ENCODE measurements around the gene NKX2-4. TPM values are rescaled to one million over a fixed set of nuclear protein-coding genes. Genes with fewer than 3 reads are reported as not detected.

NKX2-4 gene
- total and polyA plus RNA-seq, 4 donors, result not detected

DNA sequence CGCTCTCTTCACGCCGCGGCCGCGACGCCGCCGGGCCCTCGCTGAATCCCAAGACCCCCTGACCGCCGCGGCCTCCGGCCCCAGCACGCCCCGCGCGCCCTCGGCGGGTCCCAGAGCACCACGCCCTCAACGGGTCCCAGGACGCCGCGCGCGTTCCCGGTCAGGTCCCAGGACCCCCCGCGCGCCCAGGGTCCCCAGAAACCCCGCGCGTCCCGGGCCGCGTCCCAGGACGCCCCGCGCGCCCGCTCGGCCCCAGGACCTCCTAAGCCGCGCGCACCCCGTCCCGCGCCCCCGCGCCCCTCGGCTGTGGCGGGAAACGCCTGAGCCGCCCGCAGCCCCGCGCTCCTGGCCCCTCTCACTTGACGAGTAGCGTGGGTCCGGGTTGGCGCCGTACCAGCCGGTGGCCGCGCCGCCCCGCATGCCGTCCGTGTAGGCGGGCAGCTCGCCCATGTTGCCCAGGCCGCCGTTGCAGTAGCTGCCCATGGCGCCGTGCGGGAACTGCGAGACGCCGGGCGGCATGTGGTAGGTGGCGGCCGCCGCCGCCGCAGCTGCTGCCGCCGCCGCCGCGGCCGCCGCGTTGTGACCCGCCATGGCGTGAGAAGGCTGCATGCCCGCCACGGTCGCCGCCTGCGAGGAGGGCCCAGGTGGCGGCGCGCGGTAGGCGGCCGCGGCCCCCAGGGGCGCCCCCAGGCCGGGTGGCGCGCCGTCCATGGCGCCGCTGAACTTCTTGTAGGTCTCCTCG, 556 bp downstream of the NKX2-4 start:
- Histone ChIP-seq H3K36me3 (ENCODE audit: control insufficient read depth in 4 of 4, insufficient read depth in 4 of 4, low read length in 4 of 4) (no peaks in the 10 kb centered on the region), H3K27me3 (ENCODE audit: control insufficient read depth in 3 of 3, insufficient read depth in 3 of 3, low read length in 2 of 3) (peaks cover 13 to 83% (median 83%) of the 10 kb centered on the region in 3 donors), H3K9ac (ENCODE audit: insufficient read depth in 1 of 2, low read length in 2 of 2) (no peak overlapping the region), H3K4me1 (ENCODE audit: control insufficient read depth in 5 of 5, insufficient read depth in 5 of 5, low read length in 5 of 5) (peaks cover 0 to 19% (median 0%) of the 10 kb centered on the region in 5 donors), H3K27ac (ENCODE audit: low read depth in 1 of 2, low read length in 1 of 2) (no peak overlapping the region), H3K4me3 (no peak overlapping the region), H3K9me3 (ENCODE audit: control insufficient read depth in 4 of 4, insufficient read depth in 3 of 4, low read length in 3 of 4) (peaks cover 0 to 7% (median 0%) of the 10 kb centered on the region in 4 donors)
- no peak for DNase-seq
- ATAC-seq (ENCODE audit: insufficient read depth, low FRiP score), result no peak
- TF ChIP-seq, protein P1, sequence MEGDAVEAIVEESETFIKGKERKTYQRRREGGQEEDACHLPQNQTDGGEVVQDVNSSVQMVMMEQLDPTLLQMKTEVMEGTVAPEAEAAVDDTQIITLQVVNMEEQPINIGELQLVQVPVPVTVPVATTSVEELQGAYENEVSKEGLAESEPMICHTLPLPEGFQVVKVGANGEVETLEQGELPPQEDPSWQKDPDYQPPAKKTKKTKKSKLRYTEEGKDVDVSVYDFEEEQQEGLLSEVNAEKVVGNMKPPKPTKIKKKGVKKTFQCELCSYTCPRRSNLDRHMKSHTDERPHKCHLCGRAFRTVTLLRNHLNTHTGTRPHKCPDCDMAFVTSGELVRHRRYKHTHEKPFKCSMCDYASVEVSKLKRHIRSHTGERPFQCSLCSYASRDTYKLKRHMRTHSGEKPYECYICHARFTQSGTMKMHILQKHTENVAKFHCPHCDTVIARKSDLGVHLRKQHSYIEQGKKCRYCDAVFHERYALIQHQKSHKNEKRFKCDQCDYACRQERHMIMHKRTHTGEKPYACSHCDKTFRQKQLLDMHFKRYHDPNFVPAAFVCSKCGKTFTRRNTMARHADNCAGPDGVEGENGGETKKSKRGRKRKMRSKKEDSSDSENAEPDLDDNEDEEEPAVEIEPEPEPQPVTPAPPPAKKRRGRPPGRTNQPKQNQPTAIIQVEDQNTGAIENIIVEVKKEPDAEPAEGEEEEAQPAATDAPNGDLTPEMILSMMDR (IDR thresholded peaks at IDR 0.05; ENCODE audit: control extremely low read depth, extremely low read depth), result no peak
- 4 to 6% methylated on average over 74 to 116 of the region's 116 CpGs for WGBS, 2 donors

DNA sequence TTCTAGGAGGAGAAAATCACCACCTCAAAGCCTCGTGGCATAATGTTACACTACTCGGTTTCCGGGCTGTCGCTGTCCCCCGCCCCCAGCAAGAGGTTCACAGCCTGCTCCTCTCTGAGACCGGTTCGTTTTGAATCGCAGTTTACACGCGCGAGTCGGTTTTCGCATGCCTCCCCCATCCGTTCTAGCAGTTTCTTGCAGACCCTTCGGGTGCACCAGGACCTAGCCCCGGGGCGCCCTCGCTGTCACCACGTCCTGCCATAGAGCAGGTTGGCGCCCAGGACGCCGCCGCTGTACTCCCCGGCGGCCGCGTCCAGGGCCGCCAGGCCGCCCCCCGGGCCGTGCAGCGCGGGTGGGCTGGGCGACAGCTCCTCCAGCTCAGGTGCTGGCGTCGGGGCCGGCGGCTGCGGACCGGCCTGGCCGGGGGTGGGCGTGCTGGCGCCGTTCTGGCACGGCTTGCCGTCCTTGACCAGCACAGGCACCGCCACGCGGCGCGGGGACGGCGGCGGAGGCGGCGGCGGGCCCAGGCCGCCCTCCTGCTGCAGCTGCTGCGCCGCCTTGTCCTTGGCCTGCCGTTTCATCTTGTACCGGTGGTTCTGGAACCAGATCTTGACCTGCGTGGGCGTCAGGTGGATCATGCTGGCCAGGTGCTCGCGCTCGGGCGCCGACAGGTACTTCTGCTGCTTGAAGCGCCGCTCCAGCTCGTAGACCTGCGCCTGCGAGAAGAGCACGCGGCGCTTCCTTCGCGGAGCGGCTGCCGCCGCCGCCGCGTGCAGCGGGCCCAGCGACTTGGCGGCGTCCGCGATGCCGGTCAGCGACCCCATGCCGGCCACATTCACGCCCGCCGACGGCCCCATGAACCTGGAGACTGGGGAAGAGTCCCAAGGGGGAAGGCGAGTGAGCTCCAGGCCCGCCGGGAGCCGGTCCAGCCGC, 1.4 kb downstream of the NKX2-4 start:
- peaks cover 0 to 19% (median 0%) of the 10 kb centered on the region in 5 donors for H3K4me1 ChIP-seq (ENCODE audit: control insufficient read depth in 5 of 5, insufficient read depth in 5 of 5, low read length in 5 of 5)
- DNase-seq, result peak in 1 of 3 donors; percentile 32
- H3K9ac ChIP-seq (ENCODE audit: insufficient read depth in 1 of 2, low read length in 2 of 2), result no peak overlapping the region
- WGBS, 2 donors, result 4 to 7% methylated on average over 85 to 103 of the region's 103 CpGs
- peaks cover 13 to 80% (median 79%) of the 10 kb centered on the region in 3 donors for H3K27me3 ChIP-seq (ENCODE audit: control insufficient read depth in 3 of 3, insufficient read depth in 3 of 3, low read length in 2 of 3)
- peaks cover 0 to 7% (median 0%) of the 10 kb centered on the region in 4 donors for H3K9me3 ChIP-seq (ENCODE audit: control insufficient read depth in 4 of 4, insufficient read depth in 3 of 4, low read length in 3 of 4)
- no peak overlapping the region for H3K27ac ChIP-seq (ENCODE audit: low read depth in 1 of 2, low read length in 1 of 2)
- H3K4me3 ChIP-seq, result peak overlapping the region; percentile 16
- ATAC-seq (ENCODE audit: insufficient read depth, low FRiP score), result no peak
- TF ChIP-seq, protein P1 (IDR thresholded peaks at IDR 0.05; ENCODE audit: control extremely low read depth, extremely low read depth), result no peak
- no peaks in the 10 kb centered on the region for H3K36me3 ChIP-seq (ENCODE audit: control insufficient read depth in 4 of 4, insufficient read depth in 4 of 4, low read length in 4 of 4)

DNA sequence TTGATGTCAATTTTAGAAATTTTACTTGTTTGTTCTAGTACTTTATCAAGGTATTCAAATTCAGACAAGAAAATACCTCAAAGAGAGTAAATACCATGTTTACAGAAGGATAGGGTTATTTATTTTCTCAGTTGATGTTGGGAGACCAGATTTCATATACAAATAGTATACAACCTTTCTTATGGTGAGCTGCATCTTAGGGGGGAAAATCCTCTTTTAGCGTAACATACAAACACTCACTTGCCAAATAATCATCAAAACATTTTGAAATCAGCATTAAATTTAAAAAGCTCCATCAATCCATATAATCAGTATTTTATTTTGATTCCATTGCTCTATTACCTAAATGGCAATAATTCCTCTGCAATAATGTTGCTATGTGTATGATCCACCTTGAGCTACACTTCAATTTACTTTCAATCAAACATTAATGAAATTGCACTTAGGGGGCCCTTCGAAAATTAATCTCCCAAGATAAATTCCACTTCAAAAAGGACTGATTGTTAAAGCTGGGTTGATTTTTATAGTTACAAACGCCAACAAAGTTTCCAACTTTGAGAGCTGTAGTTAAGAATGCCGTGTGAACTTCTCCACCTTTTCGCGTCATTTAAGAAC, 2.2 kb downstream of the NKX2-4 start:
- TF ChIP-seq, protein P1 (IDR thresholded peaks at IDR 0.05; ENCODE audit: control extremely low read depth, extremely low read depth), result no peak
- H3K27ac ChIP-seq (ENCODE audit: low read depth in 1 of 2, low read length in 1 of 2), result no peak overlapping the region
- H3K4me3 ChIP-seq, result no peak overlapping the region
- peaks cover 13 to 78% (median 78%) of the 10 kb centered on the region in 3 donors for H3K27me3 ChIP-seq (ENCODE audit: control insufficient read depth in 3 of 3, insufficient read depth in 3 of 3, low read length in 2 of 3)
- ATAC-seq (ENCODE audit: insufficient read depth, low FRiP score), result no peak
- peaks cover 0 to 4% (median 3%) of the 10 kb centered on the region in 4 donors for H3K36me3 ChIP-seq (ENCODE audit: control insufficient read depth in 4 of 4, insufficient read depth in 4 of 4, low read length in 4 of 4)
- WGBS, 2 donors, result 15% methylated on average over 6 of the region's 6 CpGs
- H3K9ac ChIP-seq (ENCODE audit: insufficient read depth in 1 of 2, low read length in 2 of 2), result no peak overlapping the region
- H3K4me1 ChIP-seq (ENCODE audit: control insufficient read depth in 5 of 5, insufficient read depth in 5 of 5, low read length in 5 of 5), result peaks cover 0 to 19% (median 0%) of the 10 kb centered on the region in 5 donors
- DNase-seq, result peak in 1 of 3 donors; percentile 39
- peaks cover 0 to 7% (median 0%) of the 10 kb centered on the region in 4 donors for H3K9me3 ChIP-seq (ENCODE audit: control insufficient read depth in 4 of 4, insufficient read depth in 3 of 4, low read length in 3 of 4)
